H1 (cell line): ENCODE results near the gene PRDM5. TPM values are rescaled to one million over a fixed set of nuclear protein-coding genes. Genes with fewer than 3 reads are reported as not detected.

Source experiments
- CTCF ChIA-PET: fragments of 300-600 bp; sonication (Branson Sonifier 250); formaldehyde crosslinking; loops from one replicate; lab custom pipeline; 2021; ENCODE audit not compliant: partially characterized antibody; lab: Charles Lee
- POLR2A ChIA-PET: fragments of 300-600 bp; sonication (Branson Sonifier 250); formaldehyde crosslinking; loops from one replicate; lab custom pipeline; 2021; ENCODE audit warnings: inconsistent platforms; ENCODE audit not compliant: partially characterized antibody; lab: Charles Lee
- DNase-seq, 2 experiments: peaks; one replicate each; pipeline versions ENCODE4 v3.0.0 to v3.0.0-alpha.2; 2010 to 2022; ENCODE audit warnings: low spot score in 2 of 2, low read depth in 1 of 2, mixed read lengths in 1 of 2
- FAIRE-seq: peaks from 2 replicates; lab custom pipeline; 2011; peaks lifted over from hg19 to GRCh38; lab: Jason Lieb, UNC
- H2AFZ ChIP-seq: 2 replicates; pipeline ENCODE4 v1.8.1; 2012; ENCODE audit warnings: low read length, inconsistent platforms
- H2AK5ac ChIP-seq: 2 replicates; pipeline ENCODE4 v1.6.1; 2013; ENCODE audit warnings: low read depth, low read length
- H2BK120ac ChIP-seq: replicated peaks from 2 replicates; pipeline ENCODE3; 2013; ENCODE audit warnings: low read depth, low read length, inconsistent platforms
- H2BK12ac ChIP-seq: 2 replicates; pipeline ENCODE4 v1.6.1; 2013; ENCODE audit warnings: low read depth, low read length
- H2BK15ac ChIP-seq: 2 replicates; pipeline ENCODE4 v1.6.1; 2013; ENCODE audit warnings: low read length
- H2BK20ac ChIP-seq: 2 replicates; pipeline ENCODE4 v1.6.1; 2013; ENCODE audit warnings: low read length
- H2BK5ac ChIP-seq: 2 replicates; pipeline ENCODE4 v1.6.1; 2013; ENCODE audit warnings: low read depth, low read length
- H3K14ac ChIP-seq: 2 replicates; pipeline ENCODE4 v1.6.1; 2013; ENCODE audit warnings: inconsistent platforms; ENCODE audit not compliant: insufficient read length
- H3K18ac ChIP-seq: 2 replicates; pipeline ENCODE4 v1.6.1; 2013; ENCODE audit warnings: low read length; ENCODE audit errors: extremely low read depth
- H3K23ac ChIP-seq: 2 replicates; pipeline ENCODE4 v1.6.1; 2013; ENCODE audit warnings: inconsistent platforms; ENCODE audit not compliant: insufficient read length
- H3K23me2 ChIP-seq: 2 replicates; pipeline ENCODE4 v1.6.1; 2013; ENCODE audit warnings: low read depth, low read length
- H3K27ac ChIP-seq: 2 replicates; pipeline ENCODE4 v1.6.1; 2011; ENCODE audit warnings: low read depth, low read length, inconsistent platforms
- H3K27me3 ChIP-seq, 4 experiments: replicated peaks in 1 of 4; 1 replicate in 1 of 4; 2 replicates in 3 of 4; pipeline versions ENCODE4 v1.6.1 to v1.8.1; 2011 to 2013; ENCODE audit warnings: low read length in 3 of 4, mild to moderate bottlenecking in 3 of 4, inconsistent platforms in 2 of 4, mixed read lengths in 2 of 4, moderate library complexity in 1 of 4; ENCODE audit not compliant: control insufficient read depth in 3 of 4, insufficient read depth in 3 of 4; ENCODE audit errors: extremely low read depth in 1 of 4
- H3K36me3 ChIP-seq, 4 experiments: 2 replicates each; pipeline versions ENCODE4 v1.6.1 to v1.8.1; 2011 to 2013; ENCODE audit warnings: mild to moderate bottlenecking in 4 of 4, low read length in 3 of 4, moderate library complexity in 2 of 4, control low read depth in 1 of 4, inconsistent platforms in 1 of 4; ENCODE audit not compliant: insufficient read depth in 4 of 4, control insufficient read depth in 2 of 4
- H3K4ac ChIP-seq: replicated peaks from 2 replicates; pipeline ENCODE3; 2013; ENCODE audit warnings: low read length, low read depth, mixed read lengths, inconsistent platforms; ENCODE audit not compliant: insufficient read length
- H3K4me1 ChIP-seq, 4 experiments: replicated peaks in 1 of 4; 1 replicate in 1 of 4; 2 replicates in 3 of 4; pipeline versions ENCODE4 v1.6.1 to v1.8.1; 2011 to 2013; ENCODE audit warnings: low read length in 3 of 4, inconsistent platforms in 2 of 4, mixed read lengths in 1 of 4; ENCODE audit not compliant: insufficient read depth in 4 of 4, control insufficient read depth in 3 of 4
- H3K4me2 ChIP-seq, 2 experiments: 2 replicates each; pipeline versions ENCODE4 v1.6.1 to v1.8.1; 2011 to 2013; ENCODE audit warnings: low read depth in 2 of 2, low read length in 2 of 2, control low read depth in 1 of 2, inconsistent platforms in 1 of 2, mild to moderate bottlenecking in 1 of 2; ENCODE audit not compliant: insufficient read depth in 1 of 2
- H3K4me3 ChIP-seq, 4 experiments: fragments of 200-600, 300-600 bp in 1 of 4; sonication (generic), shearing (Covaris generic), sonication (Bioruptor Twin) in 1 of 4; 2 replicates each; pipeline versions ENCODE4 v1.5.1 to v1.8.1; 2011 to 2016; ENCODE audit warnings: low read length in 4 of 4, low read depth in 3 of 4, control low read depth in 2 of 4, inconsistent platforms in 2 of 4, mild to moderate bottlenecking in 2 of 4, mixed read lengths in 1 of 4, moderate library complexity in 1 of 4; ENCODE audit not compliant: insufficient read depth in 2 of 4; ENCODE audit errors: extremely low read depth in 1 of 4
- H3K56ac ChIP-seq: replicated peaks from 2 replicates; pipeline ENCODE3; 2013; ENCODE audit warnings: low read depth, mild to moderate bottlenecking, mixed read lengths, low read length, inconsistent platforms; ENCODE audit not compliant: insufficient read length
- H3K79me1 ChIP-seq: 2 replicates; pipeline ENCODE4 v1.6.1; 2013; ENCODE audit warnings: low read depth, low read length, control low read depth
- H3K79me2 ChIP-seq, 2 experiments: 2 replicates each; pipeline versions ENCODE4 v1.6.1 to v1.8.1; 2012 to 2013; ENCODE audit warnings: low read length in 2 of 2, mild to moderate bottlenecking in 2 of 2, inconsistent platforms in 1 of 2; ENCODE audit not compliant: insufficient read depth in 2 of 2, control insufficient read depth in 1 of 2
- H3K9ac ChIP-seq, 4 experiments: replicated peaks in 1 of 4; 1 replicate in 1 of 4; 2 replicates in 3 of 4; pipeline versions ENCODE4 v1.6.1 to v1.8.1; 2011 to 2013; ENCODE audit warnings: low read depth in 3 of 4, low read length in 3 of 4, control low read depth in 2 of 4, mild to moderate bottlenecking in 2 of 4, moderate library complexity in 2 of 4, inconsistent platforms in 1 of 4; ENCODE audit errors: extremely low read depth in 1 of 4
- H3K9me3 ChIP-seq, 2 experiments: 2 replicates each; pipeline versions ENCODE4 v1.6.1 to v1.8.1; 2012 to 2013; ENCODE audit warnings: mild to moderate bottlenecking in 2 of 2, moderate library complexity in 2 of 2, control low read depth in 1 of 2, inconsistent platforms in 1 of 2, low read depth in 1 of 2, low read length in 1 of 2, mixed read lengths in 1 of 2; ENCODE audit not compliant: insufficient read depth in 2 of 2
- H4K20me1 ChIP-seq, 2 experiments: replicated peaks in 1 of 2; 2 replicates each; pipeline versions ENCODE3 to v1.8.1; 2011 to 2013; ENCODE audit warnings: inconsistent platforms in 2 of 2, low read length in 2 of 2, mild to moderate bottlenecking in 1 of 2; ENCODE audit not compliant: insufficient read depth in 2 of 2, control insufficient read depth in 1 of 2
- H4K5ac ChIP-seq: 2 replicates; pipeline ENCODE4 v1.6.1; 2013; ENCODE audit warnings: low read length, low read depth, mixed read lengths, inconsistent platforms; ENCODE audit not compliant: insufficient read length
- H4K8ac ChIP-seq: 2 replicates; pipeline ENCODE4 v1.8.0; 2013; ENCODE audit warnings: mild to moderate bottlenecking, moderate library complexity, low read length, inconsistent platforms; ENCODE audit not compliant: insufficient read depth; ENCODE audit errors: extremely low read depth
- H4K91ac ChIP-seq: replicated peaks from 2 replicates; pipeline ENCODE3; 2013; ENCODE audit warnings: low read length, mixed read lengths, inconsistent platforms; ENCODE audit not compliant: insufficient read length
- ASH2L ChIP-seq: fragments of 200-600, 300-600 bp; sonication (generic); IDR thresholded peaks from one replicate; pipeline ENCODE4 v1.7.1; 2017; ENCODE audit warnings: low read length
- CREB1 ChIP-seq: IDR thresholded peaks from 2 replicates; pipeline ENCODE4 v1.6.1; 2012; ENCODE audit warnings: inconsistent platforms
- CTBP2 ChIP-seq: IDR thresholded peaks from 2 replicates; pipeline ENCODE4 v1.7.0; 2011; ENCODE audit warnings: borderline replicate concordance, mild to moderate bottlenecking, moderate library complexity, mixed read lengths, low read length; ENCODE audit not compliant: insufficient read depth, insufficient read length
- HDAC2 ChIP-seq, 2 experiments: fragments of 300-600 bp in 1 of 2; sonication (generic) in 1 of 2; IDR thresholded peaks; 2 replicates each; pipeline ENCODE4 v1.6.1; 2011 to 2012; ENCODE audit warnings: low read depth in 2 of 2, low read length in 2 of 2, mild to moderate bottlenecking in 2 of 2, moderate library complexity in 2 of 2, borderline replicate concordance in 1 of 2, inconsistent platforms in 1 of 2
- JUN ChIP-seq: IDR thresholded peaks from 2 replicates; pipeline ENCODE4 v1.6.1; 2011; ENCODE audit warnings: low read depth, mild to moderate bottlenecking, improper control_type of control experiment, low read length
- JUND ChIP-seq: IDR thresholded peaks from 2 replicates; pipeline ENCODE4 v1.6.1; 2011; ENCODE audit warnings: mild to moderate bottlenecking, improper control_type of control experiment, low read length
- MAFK ChIP-seq: IDR thresholded peaks from 2 replicates; pipeline ENCODE4 v1.6.1; 2012; ENCODE audit warnings: low read depth, mild to moderate bottlenecking, improper control_type of control experiment, low read length
- POU5F1 ChIP-seq: IDR thresholded peaks from 2 replicates; pipeline ENCODE4 v1.6.1; 2011; ENCODE audit warnings: low read depth, mild to moderate bottlenecking, low read length, moderate library complexity
- SUZ12 ChIP-seq: fragments of 200-600 bp; sonication (generic); IDR thresholded peaks from 2 replicates; pipeline ENCODE4 v1.6.1; 2012; ENCODE audit warnings: mild to moderate bottlenecking, inconsistent platforms, low read length, moderate library complexity, mixed read lengths
- ZNF274 ChIP-seq: IDR thresholded peaks from 2 replicates; pipeline ENCODE4 v1.7.0; 2012; ENCODE audit warnings: low read length, borderline replicate concordance; ENCODE audit errors: extremely low read depth
- WGBS, 2 experiments: shearing (Covaris generic) in 1 of 2; methylation state at CpG; one replicate each; pipeline versions ENCODE4 v1.1.6 to v1.1.7; 2013 to 2015; ENCODE audit warnings: low lambda C conversion rate in 2 of 2, mixed read lengths in 2 of 2, inconsistent platforms in 1 of 2, low coverage in 1 of 2, missing lambda C conversion rate in 1 of 2; ENCODE audit not compliant: insufficient replicate concordance in 2 of 2, insufficient coverage in 1 of 2, insufficient read length in 1 of 2; ENCODE audit errors: extremely low coverage in 1 of 2, missing lambda C conversion rate in 1 of 2; 5-methylcytosine and 5-hydroxymethylcytosine counted together
- polyA plus RNA-seq, 7 experiments: library from polyadenylated mRNA; depleted of rRNA in 3 of 7; stranded (reverse) in 5 of 7; unstranded in 2 of 7; fragments of >200 nt in 5 of 7; fragments of 200-250 nt in 2 of 7; gene quantifications; 1 replicate in 5 of 7; 2 replicates in 1 of 7; 4 replicates in 1 of 7; pipeline versions ENCODE4 v1.2.1 to v1.2.3, GENCODE V29; 2011 to 2013; ENCODE audit warnings: missing spikeins in 2 of 7, mixed read lengths in 2 of 7
- total RNA-seq: library from RNA; stranded (reverse); fragmentation: NEBNext Ultra II Directional; extraction: Animal tissue kit (Norgen Biotek cat#: 25700); gene quantifications from 2 replicates; pipeline ENCODE4 v1.2.1, GENCODE V29; 2021
- TF ChIP-seq, protein P1 (sequence below): IDR thresholded peaks from 2 replicates; pipeline ENCODE4 v1.6.1; 2011; ENCODE audit warnings: low read depth, mild to moderate bottlenecking, low read length; ENCODE audit not compliant: insufficient read depth

Gene PRDM5
- total and polyA plus RNA-seq, 2 of the 8 experiments (the other 6 are each of a cell fraction or from before 2014, with no cell fraction given), result 8.2 to 23.4 TPM

DNA sequence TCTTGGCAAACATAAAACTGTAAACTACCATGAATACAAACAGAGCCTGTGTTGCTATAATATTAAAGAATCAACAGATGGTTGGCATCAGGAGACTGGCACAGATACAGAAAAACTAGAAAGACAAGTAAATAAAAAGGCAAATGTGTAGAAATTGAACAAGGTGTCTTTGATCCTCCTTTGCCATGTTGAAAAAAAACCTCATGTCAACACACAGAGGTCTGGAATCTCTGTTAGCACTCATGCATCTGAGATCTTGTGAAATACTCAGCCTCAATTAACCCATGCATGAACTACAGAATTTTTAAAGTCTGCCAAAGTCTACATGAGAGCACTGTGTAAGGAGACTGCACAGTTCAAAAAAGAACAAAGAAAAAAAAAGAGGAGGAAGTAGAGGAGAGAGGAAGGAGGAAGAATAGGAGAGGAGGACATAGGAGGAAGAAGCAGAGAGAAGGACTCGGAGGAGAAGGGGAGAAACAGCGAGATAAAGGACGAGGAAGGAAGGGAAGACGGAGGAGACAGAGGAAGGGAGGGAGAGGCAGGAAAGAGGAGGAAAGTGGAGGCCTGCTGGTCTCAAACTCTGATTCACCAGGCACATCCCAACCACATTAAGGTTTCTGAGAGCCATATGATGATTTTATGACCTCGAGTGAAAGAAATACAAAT, 52.8 kb downstream of the PRDM5 start:
- Histone ChIP-seq H3K56ac (no peak overlapping the region), H3K4me1 (peaks cover 2 to 13% (median 6%) of the 10 kb centered on the region in 4 experiments; a peak in 3 of 7 replicates), H3K9ac (no peak overlapping the region), H3K79me1 (no peaks in the 10 kb centered on the region; the same call in 1 of the 2 replicates), H2BK20ac (no peak overlapping the region), H2BK120ac (no peak overlapping the region), H4K20me1 (no peaks in the 10 kb centered on the region), H4K91ac (no peak overlapping the region), H3K23me2 (no peaks in the 10 kb centered on the region), H2BK12ac (no peak overlapping the region), H3K4me2 (no peak overlapping the region), H3K27ac (no peak overlapping the region)
- no peak for DNase-seq
- 78% methylated on average over 5 of the region's 5 CpGs; no CpG with 5 or more reads in 1 of the 2 experiments for WGBS, 2 experiments
- CTCF ChIA-PET, result interaction anchor here (0.6 to 2.6 kb wide), 12 partner anchors 9 to 542 kb away, joined by 3 to 20 read pairs (median 3); no protein-coding TSS in a partner anchor
- POLR2A ChIA-PET, result interaction anchor here (1.4 kb wide), 1 partner anchor 53 kb away, joined by 3 read pairs; the partner anchor contains the start of gene PRDM5
- no peak for TF ChIP-seq SUZ12
- TF ChIP-seq CREB1, result no peak
- TF ChIP-seq JUND, result no peak
- no peak for TF ChIP-seq JUN
- no peak for TF ChIP-seq POU5F1
- no peak for TF ChIP-seq ASH2L
- no peak for TF ChIP-seq HDAC2 (IDR thresholded peaks at IDR 0.05; ENCODE audit: borderline replicate concordance in 1 of 2, low read depth in 2 of 2, low read length in 2 of 2)
- TF ChIP-seq CTBP2, result no peak
- TF ChIP-seq, protein P1, sequence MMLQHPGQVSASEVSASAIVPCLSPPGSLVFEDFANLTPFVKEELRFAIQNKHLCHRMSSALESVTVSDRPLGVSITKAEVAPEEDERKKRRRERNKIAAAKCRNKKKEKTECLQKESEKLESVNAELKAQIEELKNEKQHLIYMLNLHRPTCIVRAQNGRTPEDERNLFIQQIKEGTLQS, result no peak
- no peak for TF ChIP-seq MAFK
- TF ChIP-seq ZNF274, result no peak
- TF ChIP-seq, all 59 proteins: peak for 0
- no peak overlapping the region for H2AFZ ChIP-seq
- no peaks in the 10 kb centered on the region for H3K9me3 ChIP-seq
- no peaks in the 10 kb centered on the region for H3K36me3 ChIP-seq
- 0 out of 4 replicates have a peak, but pooled peaks cover 0 to 6% of the 10 kb centered on the region in 2 experiments for H3K79me2 ChIP-seq
- H3K14ac ChIP-seq, result no peak overlapping the region
- no peak overlapping the region for H3K23ac ChIP-seq
- no peak overlapping the region for H3K18ac ChIP-seq
- no peak overlapping the region for H2BK15ac ChIP-seq
- no peak overlapping the region for H2BK5ac ChIP-seq
- H4K8ac ChIP-seq, result no peak overlapping the region
- 0 out of 2 replicates have a peak overlapping the region, but pooled peaks have one; percentile 57 for H2AK5ac ChIP-seq
- H4K5ac ChIP-seq, result no peak overlapping the region
- no peak overlapping the region for H3K4me3 ChIP-seq
- FAIRE-seq, result no peak
- no peak overlapping the region for H3K4ac ChIP-seq
- no peaks in the 10 kb centered on the region for H3K27me3 ChIP-seq
